ENCODE data around the gene C2CD2.
A peak's percentile ranks its signal among the peaks of the same experiment; 100 is the strongest.

The C2CD2 gene

GRCh38 chr21:41885341-41886024 is 68.3 kb downstream of the C2CD2 start:
- Histone ChIP-seq H3K4me1 (ENCODE audit: control insufficient read depth in 1 of 2, insufficient read depth in 2 of 2, low read length in 2 of 2) (peaks cover 0 to 6% of the 10 kb centered on the region in 2 experiments), H2AFZ (ENCODE audit: insufficient read depth, low read length, poor library complexity) (no peak overlapping the region), H3K9ac (ENCODE audit: low read length) (no peak overlapping the region), H3K4ac (ENCODE audit: low read depth, low read length) (no peak overlapping the region), H3K4me3 (ENCODE audit: low read depth, low read length) (no peak overlapping the region), H2AK5ac (ENCODE audit: low read length) (no peak overlapping the region), H2BK120ac (ENCODE audit: insufficient read depth, low read length, poor library complexity) (no peak overlapping the region), H3K18ac (ENCODE audit: low read length) (no peak overlapping the region), H3K23ac (ENCODE audit: low read length) (no peak overlapping the region), H4K91ac (ENCODE audit: low read depth, low read length) (no peak overlapping the region), H3K4me2 (ENCODE audit: low read length) (no peak overlapping the region), H3K79me1 (ENCODE audit: low read length) (no peaks in the 10 kb centered on the region), H3K27ac (ENCODE audit: low read depth, low read length) (no peak overlapping the region), H3K27me3 (ENCODE audit: insufficient read depth, low read length) (no peaks in the 10 kb centered on the region), H3K9me3 (ENCODE audit: insufficient read depth, low read depth, low read length) (peaks cover 2% of the 10 kb centered on the region), H2BK5ac (ENCODE audit: low read depth, low read length, poor library complexity) (no peak overlapping the region), H3K14ac (ENCODE audit: low read length) (no peak overlapping the region), H3K79me2 (ENCODE audit: control insufficient read depth, insufficient read depth, low read length, poor library complexity) (no peaks in the 10 kb centered on the region), H4K12ac (ENCODE audit: low read depth, low read length) (no peak overlapping the region), H2BK12ac (ENCODE audit: low read length) (no peak overlapping the region), H4K8ac (ENCODE audit: low read depth, low read length) (no peak overlapping the region), H3K36me3 (ENCODE audit: control insufficient read depth in 1 of 2, insufficient read depth in 2 of 2, low read length in 2 of 2) (no peaks in the 10 kb centered on the region)
- no CpG with 5 or more reads among the region's 22 CpGs for WGBS (ENCODE audit: extremely low coverage, insufficient coverage, insufficient read length)
- DNase-seq = no peak

DNA sequence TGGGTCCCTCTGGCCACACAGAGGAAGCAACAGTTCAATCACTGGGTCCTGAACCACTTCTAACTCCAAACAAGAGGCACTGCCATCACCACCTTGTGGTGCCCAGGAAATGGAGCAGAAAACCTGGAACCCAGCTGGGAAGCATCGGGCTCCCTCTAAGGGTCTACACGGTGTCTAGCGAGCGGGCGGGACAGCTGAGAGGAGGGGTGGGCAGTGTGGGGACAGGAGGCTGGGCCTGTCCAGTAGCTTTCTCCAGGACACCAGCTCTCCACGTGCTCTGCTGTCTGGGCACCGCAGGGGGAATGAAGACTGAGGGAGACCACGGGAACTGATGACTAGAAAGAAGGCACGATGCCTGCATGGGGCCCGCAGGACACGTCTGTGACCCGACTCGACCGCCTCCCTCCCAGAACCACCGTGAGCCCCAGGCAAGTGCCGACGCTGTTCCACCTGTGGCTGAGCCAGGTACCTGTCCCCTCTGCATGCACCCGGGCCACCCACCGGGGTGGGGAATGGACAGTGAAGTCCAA is 69.3 kb downstream of the C2CD2 start:
- Histone ChIP-seq H4K91ac (ENCODE audit: low read depth, low read length) (no peak overlapping the region), H3K4me2 (ENCODE audit: low read length) (no peak overlapping the region), H2AFZ (ENCODE audit: insufficient read depth, low read length, poor library complexity) (no peak overlapping the region), H2AK5ac (ENCODE audit: low read length) (no peak overlapping the region), H2BK120ac (ENCODE audit: insufficient read depth, low read length, poor library complexity) (no peak overlapping the region), H3K4me3 (ENCODE audit: low read depth, low read length) (no peak overlapping the region), H3K27ac (ENCODE audit: low read depth, low read length) (no peak overlapping the region), H3K23ac (ENCODE audit: low read length) (no peak overlapping the region), H4K8ac (ENCODE audit: low read depth, low read length) (no peak overlapping the region), H2BK5ac (ENCODE audit: low read depth, low read length, poor library complexity) (no peak overlapping the region), H3K27me3 (ENCODE audit: insufficient read depth, low read length) (no peaks in the 10 kb centered on the region), H3K18ac (ENCODE audit: low read length) (no peak overlapping the region), H3K4ac (ENCODE audit: low read depth, low read length) (no peak overlapping the region), H3K14ac (ENCODE audit: low read length) (no peak overlapping the region), H3K9ac (ENCODE audit: low read length) (no peak overlapping the region), H2BK12ac (ENCODE audit: low read length) (no peak overlapping the region), H3K36me3 (ENCODE audit: control insufficient read depth in 1 of 2, insufficient read depth in 2 of 2, low read length in 2 of 2) (no peaks in the 10 kb centered on the region), H3K9me3 (ENCODE audit: insufficient read depth, low read depth, low read length) (peaks cover 2% of the 10 kb centered on the region), H4K12ac (ENCODE audit: low read depth, low read length) (no peak overlapping the region), H3K79me1 (ENCODE audit: low read length) (peaks cover under 1% of the 10 kb centered on the region), H3K79me2 (ENCODE audit: control insufficient read depth, insufficient read depth, low read length, poor library complexity) (peaks cover 1% of the 10 kb centered on the region), H3K4me1 (ENCODE audit: control insufficient read depth in 1 of 2, insufficient read depth in 2 of 2, low read length in 2 of 2) (peaks cover 0 to 6% of the 10 kb centered on the region in 2 experiments)
- peak in 1 of 2 donors; percentile 10 for DNase-seq
- no CpG with 5 or more reads among the region's 19 CpGs for WGBS (ENCODE audit: extremely low coverage, insufficient coverage, insufficient read length)

- peaks cover 4% of the 10 kb centered on the region for H3K79me2 ChIP-seq (ENCODE audit: control insufficient read depth, insufficient read depth, low read length, poor library complexity)
- no peak overlapping the region for H3K23ac ChIP-seq (ENCODE audit: low read length)
- peaks cover 2% of the 10 kb centered on the region for H3K9me3 ChIP-seq (ENCODE audit: insufficient read depth, low read depth, low read length)
- no peaks in the 10 kb centered on the region for H3K27me3 ChIP-seq (ENCODE audit: insufficient read depth, low read length)
- no CpG with 5 or more reads among the region's 5 CpGs for WGBS (ENCODE audit: extremely low coverage, insufficient coverage, insufficient read length)
- H3K4ac ChIP-seq (ENCODE audit: low read depth, low read length) = no peak overlapping the region
- H4K8ac ChIP-seq (ENCODE audit: low read depth, low read length) = no peak overlapping the region
- DNase-seq = no peak
- no peak overlapping the region for H4K12ac ChIP-seq (ENCODE audit: low read depth, low read length)
- peaks cover 4% of the 10 kb centered on the region for H3K79me1 ChIP-seq (ENCODE audit: low read length)
- H3K9ac ChIP-seq (ENCODE audit: low read length) = no peak overlapping the region
- H2AFZ ChIP-seq (ENCODE audit: insufficient read depth, low read length, poor library complexity) = no peak overlapping the region
- no peak overlapping the region for H3K4me2 ChIP-seq (ENCODE audit: low read length)
- no peaks in the 10 kb centered on the region for H3K36me3 ChIP-seq (ENCODE audit: control insufficient read depth in 1 of 2, insufficient read depth in 2 of 2, low read length in 2 of 2)
- no peak overlapping the region for H3K27ac ChIP-seq (ENCODE audit: low read depth, low read length)
- H2AK5ac ChIP-seq (ENCODE audit: low read length) = no peak overlapping the region
- H3K4me1 ChIP-seq (ENCODE audit: control insufficient read depth in 1 of 2, insufficient read depth in 2 of 2, low read length in 2 of 2) = peaks cover 0 to 6% of the 10 kb centered on the region in 2 experiments
- H2BK12ac ChIP-seq (ENCODE audit: low read length) = no peak overlapping the region
- no peak overlapping the region for H2BK120ac ChIP-seq (ENCODE audit: insufficient read depth, low read length, poor library complexity)
- no peak overlapping the region for H4K91ac ChIP-seq (ENCODE audit: low read depth, low read length)
- H3K18ac ChIP-seq (ENCODE audit: low read length) = no peak overlapping the region
- no peak overlapping the region for H3K14ac ChIP-seq (ENCODE audit: low read length)
- H3K4me3 ChIP-seq (ENCODE audit: low read depth, low read length) = no peak overlapping the region
- no peak overlapping the region for H2BK5ac ChIP-seq (ENCODE audit: low read depth, low read length, poor library complexity)
These were observed 70.2 kb downstream of the C2CD2 start for GRCh38 chr21:41883582-41883981.

DNA sequence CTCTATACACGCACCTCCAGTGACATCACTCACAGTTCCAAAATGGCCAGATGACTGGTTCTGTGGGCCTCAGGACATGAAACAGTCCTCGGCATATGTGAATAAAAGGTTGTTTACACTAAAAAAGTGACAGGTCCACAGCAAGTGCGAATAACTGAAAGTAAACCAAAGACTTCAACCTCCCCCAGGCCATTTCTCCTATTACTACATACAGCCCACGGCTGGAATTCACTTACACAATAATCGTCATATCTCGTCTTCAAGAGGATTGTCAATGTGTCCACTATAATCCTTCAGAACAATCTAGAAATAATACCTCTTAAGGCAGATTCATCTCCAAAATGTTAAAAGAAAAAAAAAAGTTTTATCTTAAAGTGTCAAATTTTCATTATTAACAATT is 72.8 kb downstream of the C2CD2 start:
- Histone ChIP-seq H3K23ac (ENCODE audit: low read length) (no peak overlapping the region), H3K9me3 (ENCODE audit: insufficient read depth, low read depth, low read length) (peaks cover 2% of the 10 kb centered on the region), H3K27me3 (ENCODE audit: insufficient read depth, low read length) (no peaks in the 10 kb centered on the region), H3K4me3 (ENCODE audit: low read depth, low read length) (no peak overlapping the region), H4K12ac (ENCODE audit: low read depth, low read length) (no peak overlapping the region), H4K91ac (ENCODE audit: low read depth, low read length) (no peak overlapping the region), H4K8ac (ENCODE audit: low read depth, low read length) (no peak overlapping the region), H3K4ac (ENCODE audit: low read depth, low read length) (no peak overlapping the region), H2BK120ac (ENCODE audit: insufficient read depth, low read length, poor library complexity) (no peak overlapping the region), H3K4me1 (ENCODE audit: control insufficient read depth in 1 of 2, insufficient read depth in 2 of 2, low read length in 2 of 2) (peaks cover 0 to 8% of the 10 kb centered on the region in 2 experiments), H3K14ac (ENCODE audit: low read length) (no peak overlapping the region), H3K9ac (ENCODE audit: low read length) (no peak overlapping the region), H2AFZ (ENCODE audit: insufficient read depth, low read length, poor library complexity) (no peak overlapping the region), H3K27ac (ENCODE audit: low read depth, low read length) (no peak overlapping the region), H3K4me2 (ENCODE audit: low read length) (no peak overlapping the region), H3K79me2 (ENCODE audit: control insufficient read depth, insufficient read depth, low read length, poor library complexity) (peaks cover 4% of the 10 kb centered on the region), H3K79me1 (ENCODE audit: low read length) (peaks cover 6% of the 10 kb centered on the region), H2BK12ac (ENCODE audit: low read length) (no peak overlapping the region), H2AK5ac (ENCODE audit: low read length) (no peak overlapping the region), H2BK5ac (ENCODE audit: low read depth, low read length, poor library complexity) (no peak overlapping the region), H3K36me3 (ENCODE audit: control insufficient read depth in 1 of 2, insufficient read depth in 2 of 2, low read length in 2 of 2) (no peaks in the 10 kb centered on the region), H3K18ac (ENCODE audit: low read length) (no peak overlapping the region)
- no CpG with 5 or more reads among the region's 6 CpGs for WGBS (ENCODE audit: extremely low coverage, insufficient coverage, insufficient read length)
- DNase-seq = peak; percentile 61 to 83
